HG02943 (cell line): ENCODE measurements around the gene RALGDS.
A peak's percentile ranks its signal among the peaks of the same experiment; 100 is the strongest.

Source experiments
- ATAC-seq: cut with Tn5 transposase; IDR thresholded peaks from one replicate; pipeline ENCODE4 v1.9.1; 2021; ENCODE audit warnings: mild to moderate bottlenecking, low read depth, moderate library complexity; ENCODE audit not compliant: unreplicated experiment

Gene RALGDS

DNA sequence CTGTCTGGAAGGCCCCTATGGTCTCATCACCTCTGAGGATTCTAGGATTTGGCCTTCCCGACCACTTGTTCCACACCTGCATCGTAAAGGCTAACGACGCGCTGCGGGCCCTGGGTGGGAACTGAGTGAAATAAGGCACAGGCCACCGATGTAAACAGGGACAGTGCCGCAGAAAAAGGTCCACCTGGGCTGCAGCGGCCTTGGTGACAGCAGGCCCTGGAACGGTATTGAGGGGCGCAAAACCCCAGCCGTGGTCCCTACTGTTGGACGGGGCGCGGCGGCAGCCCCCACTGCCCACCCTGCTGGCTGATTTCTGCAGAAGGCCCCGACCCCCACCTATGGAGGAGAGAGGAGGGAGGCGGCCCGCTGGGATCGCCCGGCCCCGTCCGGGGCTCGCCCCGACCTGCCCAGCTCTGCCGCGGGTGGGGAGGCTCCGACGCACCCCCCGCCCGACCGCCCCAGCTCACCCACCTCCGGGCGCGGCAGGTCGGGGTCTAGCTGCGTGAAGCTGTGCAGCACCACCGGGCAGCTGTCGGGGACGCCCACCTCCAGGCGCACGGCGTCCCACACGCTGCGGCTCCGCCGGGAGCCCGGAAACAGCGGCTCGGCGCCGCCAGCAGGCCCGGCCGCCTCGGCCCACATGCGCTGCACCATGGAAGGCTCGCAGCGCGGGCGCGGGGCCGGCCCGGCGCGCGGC lies 391 bp downstream of the RALGDS start:
- peak; percentile 4 for ATAC-seq

DNA sequence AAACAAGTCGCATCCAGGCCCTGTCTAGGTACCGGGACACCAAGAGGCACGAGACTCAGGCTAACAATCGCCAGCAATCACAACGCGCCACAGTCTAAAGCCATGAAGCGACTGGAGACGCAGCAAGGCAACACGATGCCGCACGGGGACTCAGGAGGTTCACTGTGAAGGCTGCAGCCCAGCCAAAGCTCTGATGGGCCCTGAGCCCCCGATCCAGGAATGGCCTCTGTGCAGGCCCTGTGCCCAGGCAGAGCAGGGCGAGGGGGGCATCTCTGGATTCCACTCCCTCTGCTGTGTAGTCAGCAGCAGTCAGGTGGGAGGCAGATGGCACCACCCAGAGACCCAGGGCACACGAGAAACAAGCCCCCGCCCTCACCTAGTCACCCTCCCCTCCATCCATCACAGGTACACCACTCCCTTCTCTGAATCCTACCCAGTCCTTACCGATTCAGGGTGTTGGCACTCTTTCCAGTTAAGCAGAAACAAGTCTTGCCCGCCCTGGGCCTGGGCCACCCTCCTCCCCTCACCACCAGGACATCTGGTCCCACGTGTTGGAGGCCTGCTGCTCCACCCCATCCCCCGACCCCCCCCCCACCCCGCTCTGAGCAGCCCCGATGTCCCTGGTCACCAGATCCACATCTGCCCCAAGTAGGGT lies 1.1 kb downstream of the RALGDS start:
- no peak for ATAC-seq

DNA sequence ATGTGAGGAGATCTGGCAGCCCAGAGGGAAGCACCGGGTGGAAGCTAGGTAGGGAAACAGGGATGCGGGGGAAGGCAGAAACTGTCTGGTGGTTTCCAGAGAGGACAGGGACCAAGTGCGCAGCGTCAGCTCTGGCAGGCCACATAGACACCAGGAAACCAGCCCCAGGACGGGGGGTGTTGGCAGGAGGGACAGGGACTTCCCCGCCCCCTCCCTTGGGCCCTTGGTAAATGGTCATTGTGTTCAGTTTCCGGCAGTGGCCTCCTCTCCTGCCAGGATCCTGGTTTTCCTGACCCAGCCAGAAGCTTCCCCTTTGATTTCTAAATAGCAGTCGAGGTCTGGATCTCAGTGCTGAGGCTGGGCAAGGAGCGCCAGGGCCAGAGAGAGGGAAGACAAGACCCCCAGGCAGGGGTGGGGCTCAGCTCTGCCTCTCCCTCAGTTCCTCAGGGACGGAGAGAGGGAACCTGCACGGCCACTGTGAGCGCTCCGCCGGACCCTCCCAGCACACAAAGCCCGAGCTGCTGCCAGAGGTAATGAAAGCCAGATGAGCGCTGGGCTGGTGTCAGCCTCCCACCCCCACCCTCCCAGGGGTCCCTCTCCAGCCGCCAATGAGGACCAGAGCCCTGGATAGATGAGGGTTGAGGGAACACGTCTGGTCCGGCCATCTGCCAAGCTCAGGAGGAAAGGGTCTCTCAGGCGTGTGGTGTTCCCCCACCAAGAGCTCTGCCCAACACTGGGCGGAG lies 1.8 kb downstream of the RALGDS start:
- no peak for ATAC-seq

DNA sequence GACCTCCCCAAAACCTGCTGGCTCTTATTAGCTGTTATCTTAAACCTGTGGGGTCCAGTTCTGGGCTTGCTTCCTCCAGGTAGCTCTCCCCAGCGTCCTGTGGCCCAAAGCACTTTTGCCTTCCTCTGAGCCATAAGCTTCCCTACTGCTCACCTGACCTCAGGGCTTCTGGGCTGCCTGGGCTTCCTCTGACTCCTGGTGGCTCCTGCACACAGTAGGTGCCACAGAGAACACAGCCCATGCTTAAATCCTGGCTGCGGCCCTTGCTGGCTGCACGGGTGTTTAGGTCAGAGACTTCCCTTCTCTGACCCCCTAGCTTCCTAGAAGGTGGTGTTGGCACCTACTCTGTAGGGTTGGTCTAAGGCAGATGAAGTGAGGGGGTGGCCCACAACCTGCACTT lies 2.5 kb downstream of the RALGDS start:
- no peak for ATAC-seq

DNA sequence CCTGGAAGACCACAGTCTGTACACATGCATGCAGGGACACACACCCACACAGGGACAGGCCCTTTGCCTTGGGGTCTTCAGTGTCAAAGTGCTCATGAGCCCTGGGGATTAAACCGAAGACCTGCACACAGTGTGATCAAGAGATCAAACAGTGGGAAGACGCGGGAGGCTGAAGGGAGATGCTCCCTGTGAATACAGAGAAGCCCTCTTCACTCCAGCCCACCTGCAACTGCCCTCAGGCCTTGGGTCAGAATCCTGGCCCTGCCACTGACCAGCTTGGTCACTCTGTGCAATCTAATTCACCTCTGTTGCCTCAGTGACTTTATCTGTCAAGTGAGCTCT lies 2.9 kb downstream of the RALGDS start:
- no peak for ATAC-seq

DNA sequence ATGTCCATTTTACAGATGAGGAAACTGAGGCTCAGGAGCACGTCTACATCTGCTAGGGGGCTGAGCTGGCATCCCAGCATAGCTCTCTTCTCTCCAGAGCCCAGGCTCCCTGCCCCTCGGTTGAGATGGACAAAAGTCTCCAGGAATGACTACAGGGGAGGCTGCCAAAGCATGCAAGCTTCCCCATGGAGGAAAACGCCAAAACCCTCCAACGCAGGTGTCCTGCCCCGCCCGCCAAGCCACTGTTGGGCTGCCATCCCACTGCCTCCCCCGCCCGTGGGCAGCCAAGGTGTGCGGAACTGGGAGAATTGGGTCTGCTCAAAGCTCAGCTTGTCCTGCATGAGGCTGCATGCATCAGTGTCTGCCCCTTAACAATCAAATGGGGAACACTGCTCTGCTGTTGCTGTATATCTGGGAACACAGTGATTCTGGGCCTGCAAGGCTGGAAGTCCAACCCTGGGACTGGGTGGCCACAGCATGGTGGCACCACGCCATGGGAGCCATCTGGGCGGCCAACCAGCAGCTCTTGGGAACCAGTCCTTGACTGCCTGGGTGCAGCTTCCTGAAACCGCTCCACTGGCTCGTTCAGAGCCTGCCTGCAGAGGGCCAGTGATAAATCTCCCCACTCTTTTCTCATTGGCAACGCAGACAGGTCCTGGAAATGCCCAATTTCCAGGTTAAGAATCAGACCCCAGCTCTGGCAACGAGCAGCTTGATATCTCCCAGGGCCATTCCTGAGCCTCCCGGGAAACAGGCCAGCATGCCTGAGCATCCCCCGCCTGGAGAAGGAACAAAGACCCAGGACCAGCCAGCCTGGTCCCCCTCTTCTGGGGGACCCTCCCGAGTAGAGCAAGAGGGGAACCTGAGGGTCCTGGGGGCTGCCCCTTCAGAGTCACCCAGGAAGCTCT lies 3.5 kb downstream of the RALGDS start:
- ATAC-seq: no peak

DNA sequence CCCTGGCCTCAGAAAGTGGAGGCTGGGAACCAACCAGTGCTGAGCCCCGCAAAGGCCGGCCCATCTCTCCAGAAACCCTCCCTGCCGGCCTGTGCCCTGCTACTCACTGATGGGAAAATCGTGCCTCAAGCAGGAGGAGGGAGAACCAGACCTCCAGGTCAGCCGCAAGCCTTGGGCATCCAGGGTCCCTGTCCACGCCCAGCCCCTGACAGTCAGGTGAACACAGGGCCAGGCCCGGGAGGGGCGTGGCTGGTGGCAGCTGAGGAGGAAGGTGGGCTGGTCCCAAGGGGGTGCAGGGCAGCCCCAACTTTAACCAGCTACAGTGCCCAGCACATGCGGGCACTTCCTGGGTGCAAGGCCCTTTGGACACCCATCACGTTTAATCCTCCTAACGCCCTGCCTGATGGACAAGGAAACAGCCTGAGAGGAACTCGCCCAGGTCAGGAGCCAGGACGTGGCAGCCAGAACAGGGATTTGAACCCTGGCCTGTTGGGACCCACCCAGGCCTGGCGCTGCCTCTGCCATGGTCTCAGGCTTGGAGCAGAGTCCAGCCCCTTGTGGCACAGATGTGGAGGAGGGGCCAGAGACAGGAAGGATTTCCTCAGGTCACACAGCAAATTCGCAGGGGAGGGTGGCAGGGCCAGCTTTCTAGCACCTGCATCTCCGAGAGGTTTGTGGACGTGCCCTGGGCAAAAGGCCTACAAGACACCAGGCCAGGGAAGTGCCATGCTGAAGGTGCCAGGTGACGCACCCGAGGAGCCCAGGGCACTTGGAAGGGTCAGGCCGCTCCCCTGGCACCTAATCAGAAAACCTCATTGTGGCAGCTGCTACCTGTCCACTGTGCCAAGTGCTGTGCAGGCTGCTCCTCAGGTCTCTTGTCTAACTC lies 4.5 kb downstream of the RALGDS start:
- no peak for ATAC-seq

DNA sequence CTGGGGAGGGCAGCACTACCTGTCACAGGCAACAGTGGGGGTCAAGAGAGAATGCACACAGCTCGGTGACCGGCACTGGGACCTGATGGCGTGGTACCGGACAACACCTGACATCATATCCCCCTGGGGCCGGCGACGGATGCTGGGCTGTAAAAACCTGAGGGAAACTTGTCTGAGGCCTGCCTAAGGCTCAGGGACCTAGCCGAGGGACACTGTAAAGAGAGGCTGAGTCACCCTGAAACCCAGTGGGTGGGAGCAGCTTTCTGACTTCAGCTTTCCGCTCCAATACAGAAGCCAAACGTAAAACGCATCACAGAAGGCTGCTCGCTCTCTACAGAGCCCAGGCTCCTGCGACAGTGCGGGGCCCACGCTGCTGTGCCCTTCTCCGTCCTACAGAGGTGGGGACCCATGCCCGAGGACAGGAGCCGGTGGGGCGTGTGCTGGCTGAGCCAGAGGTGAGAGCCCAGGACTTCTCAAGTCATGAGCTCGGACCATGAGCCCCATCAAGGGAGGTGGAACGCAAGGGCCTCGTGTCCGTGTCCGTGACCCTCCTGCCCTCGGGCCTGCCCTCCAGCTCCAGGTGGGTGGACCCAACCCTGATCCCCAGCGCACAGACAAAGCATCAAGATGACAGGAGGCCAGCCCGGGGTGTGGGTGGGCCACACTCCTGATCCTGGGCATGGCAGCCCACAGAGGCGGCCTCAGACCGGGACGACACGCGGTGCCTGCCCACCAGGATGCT lies 5.3 kb downstream of the RALGDS start:
- no peak for ATAC-seq

DNA sequence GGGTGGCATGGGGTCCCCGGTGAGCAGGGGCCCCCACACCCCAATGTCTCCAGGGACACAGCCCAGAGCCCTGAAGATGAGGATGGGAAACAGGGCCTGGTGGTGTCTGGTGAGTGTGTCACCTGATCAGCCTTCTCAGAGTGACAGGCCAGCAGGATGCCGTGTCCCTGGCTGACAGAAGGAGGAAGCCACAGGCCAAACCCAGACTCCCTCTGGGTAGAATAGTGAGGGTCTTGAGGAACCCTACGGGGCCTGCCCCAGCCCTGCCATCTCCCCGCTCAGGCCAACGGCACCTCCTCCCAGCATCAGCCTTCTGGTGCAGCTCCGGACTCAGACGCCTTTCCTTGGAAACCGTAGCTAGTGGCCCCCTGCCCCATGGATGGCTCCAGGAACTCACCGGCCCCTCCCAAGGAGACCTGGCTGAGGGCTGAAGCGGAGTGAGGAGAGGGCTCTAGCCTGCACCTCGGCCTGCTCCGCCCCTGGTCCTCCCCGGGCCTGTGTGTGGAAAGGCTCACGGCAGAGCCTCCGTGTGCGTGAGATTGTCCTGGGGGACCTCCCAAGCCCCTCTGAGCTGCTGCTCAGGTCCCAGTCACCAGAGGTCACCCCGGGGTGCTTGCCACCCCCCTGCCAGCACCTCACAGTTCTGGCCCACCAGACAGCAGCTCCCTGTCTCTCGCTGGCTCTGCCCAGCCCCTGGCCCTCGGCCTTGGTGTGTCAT lies 6.0 kb downstream of the RALGDS start:
- no peak for ATAC-seq

DNA sequence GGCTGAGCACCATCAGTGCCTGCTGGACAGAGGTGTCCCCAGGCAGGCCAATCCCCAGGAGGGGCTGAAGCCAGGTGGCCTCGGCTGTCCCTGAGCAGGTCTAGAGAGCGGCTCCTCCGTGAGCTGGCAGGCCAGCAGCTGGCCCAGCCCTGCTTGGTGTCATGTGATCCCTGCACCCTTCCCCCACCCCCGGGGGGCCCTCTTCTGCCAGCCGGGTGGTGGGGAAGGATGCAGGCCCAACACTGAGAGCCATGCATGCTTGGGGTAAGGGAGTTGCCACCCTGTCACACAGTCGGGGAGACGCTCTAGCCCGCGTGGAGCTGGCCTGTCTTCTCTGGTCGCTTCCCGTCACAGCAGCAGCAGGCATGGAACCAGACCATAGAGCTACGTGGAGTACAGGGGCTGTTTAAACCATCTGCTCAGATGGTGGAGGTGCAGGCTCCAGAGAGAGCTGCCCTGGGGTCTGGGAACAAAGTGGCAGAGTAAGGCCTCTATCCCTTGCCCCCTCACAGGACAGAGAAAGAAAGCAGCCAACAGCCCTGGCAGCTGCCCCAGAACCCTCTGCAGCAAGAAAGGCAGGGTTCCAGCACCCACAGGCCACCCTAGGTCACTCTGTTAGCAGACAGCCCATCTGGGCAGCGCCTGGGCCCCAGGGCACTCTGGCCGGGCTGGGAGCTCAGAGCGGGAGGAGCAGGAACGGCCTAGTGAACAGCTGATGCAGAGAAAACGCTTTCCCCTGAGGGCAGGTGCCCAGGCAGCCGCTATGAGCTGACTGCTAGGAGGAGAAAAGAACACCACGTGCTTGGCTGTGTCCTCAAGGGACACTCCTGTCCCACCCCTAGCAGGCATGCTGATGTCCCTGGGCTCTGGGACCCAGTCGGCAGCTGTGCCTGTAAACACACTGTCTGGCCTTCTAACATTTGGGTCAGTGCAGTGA lies 6.8 kb downstream of the RALGDS start:
- no peak for ATAC-seq

DNA sequence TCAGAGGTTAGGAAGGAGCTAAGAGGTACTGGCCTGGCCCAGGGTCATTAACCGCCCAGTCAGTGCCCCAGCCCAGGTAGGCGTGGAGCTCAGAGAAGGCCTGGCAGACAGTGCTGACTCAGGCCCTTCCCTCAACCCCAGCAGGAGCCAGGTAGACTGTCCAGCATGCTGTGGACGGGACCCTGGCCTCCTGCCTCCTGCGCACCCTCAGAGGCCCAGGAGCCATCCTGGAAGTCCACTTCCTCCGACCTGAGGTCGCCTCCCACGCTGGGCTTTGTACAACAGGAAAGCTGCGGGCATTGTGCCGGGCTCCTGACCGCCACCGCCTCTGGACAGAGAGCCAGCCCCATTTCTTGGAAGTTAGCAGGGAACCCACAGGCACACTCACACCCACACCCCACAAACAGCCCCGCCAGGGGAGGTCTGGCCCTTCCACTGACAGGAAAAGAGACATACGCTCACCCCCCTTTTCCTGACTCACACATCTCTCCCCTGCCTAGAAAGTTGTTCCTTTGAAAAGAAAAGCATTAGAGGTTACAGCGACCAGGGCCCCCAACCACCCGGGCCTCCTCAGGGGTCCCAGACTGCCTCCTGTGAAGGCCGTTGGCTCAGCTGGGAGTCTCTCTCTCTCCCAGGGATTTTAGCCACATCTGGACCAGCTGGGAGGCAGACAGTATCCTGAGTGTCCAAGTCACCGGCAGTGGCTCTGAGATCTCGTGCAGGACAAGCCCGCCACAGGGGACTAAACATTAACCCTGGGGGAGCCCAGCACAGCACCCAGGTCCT lies 7.7 kb downstream of the RALGDS start:
- ATAC-seq: no peak

DNA sequence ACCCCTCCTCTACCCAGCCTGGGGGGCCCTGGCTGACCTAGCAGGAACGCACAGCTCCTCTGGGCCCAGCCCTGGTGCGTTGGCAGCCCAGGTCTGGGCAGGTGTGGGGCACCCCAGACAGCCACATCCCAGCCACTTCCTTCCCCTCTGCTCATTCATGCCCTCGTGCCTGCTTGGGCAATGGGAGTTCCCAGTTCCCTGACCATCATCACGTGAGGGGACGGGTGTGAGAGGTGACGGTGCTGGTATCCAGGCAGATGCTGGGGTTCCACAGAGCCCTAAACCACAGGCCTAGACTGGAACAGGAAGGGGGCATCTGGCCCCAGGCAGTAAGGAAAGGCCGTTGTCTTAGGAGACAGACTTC lies 8.4 kb downstream of the RALGDS start:
- no peak for ATAC-seq

DNA sequence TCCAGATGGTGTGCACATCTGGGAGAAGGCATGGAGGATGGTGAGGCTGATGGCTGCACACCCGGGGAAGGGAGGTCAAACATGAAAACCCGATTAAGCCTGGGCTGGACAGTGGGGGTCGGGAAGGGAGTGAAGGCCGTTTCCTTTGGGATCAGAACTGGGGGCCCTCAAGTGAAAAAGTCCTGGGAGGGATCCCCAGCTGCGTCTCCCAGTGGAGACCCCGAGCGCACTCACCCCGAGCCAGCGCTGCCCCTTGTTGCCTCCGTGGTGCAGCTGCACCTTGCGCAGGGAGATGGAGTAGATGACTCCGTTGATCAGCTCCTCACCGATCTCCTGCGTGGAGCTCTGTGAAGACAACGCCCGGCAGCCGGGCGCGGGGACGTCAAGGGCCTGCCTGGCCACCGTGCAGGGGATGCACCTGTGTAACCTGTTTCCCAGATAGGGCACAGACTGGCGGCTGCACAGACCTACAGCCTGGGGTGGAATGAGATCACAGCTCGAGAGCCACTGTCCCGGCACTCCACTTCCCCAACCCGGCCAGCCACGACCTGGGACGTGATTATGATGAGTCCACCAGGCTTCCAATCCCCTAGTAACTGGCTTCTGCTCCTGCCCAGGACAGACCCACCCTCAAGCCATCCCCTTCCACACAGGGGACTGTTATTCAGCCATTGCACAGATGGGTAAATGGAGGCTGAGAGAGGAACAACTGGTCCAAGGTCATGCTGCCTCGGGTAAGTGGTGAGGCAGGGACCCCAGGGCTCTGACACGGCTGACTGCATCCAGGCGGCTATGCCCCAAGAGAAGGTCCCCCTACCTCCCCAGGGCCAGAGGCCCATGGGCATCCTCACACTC lies 9.0 kb downstream of the RALGDS start:
- no peak for ATAC-seq

DNA sequence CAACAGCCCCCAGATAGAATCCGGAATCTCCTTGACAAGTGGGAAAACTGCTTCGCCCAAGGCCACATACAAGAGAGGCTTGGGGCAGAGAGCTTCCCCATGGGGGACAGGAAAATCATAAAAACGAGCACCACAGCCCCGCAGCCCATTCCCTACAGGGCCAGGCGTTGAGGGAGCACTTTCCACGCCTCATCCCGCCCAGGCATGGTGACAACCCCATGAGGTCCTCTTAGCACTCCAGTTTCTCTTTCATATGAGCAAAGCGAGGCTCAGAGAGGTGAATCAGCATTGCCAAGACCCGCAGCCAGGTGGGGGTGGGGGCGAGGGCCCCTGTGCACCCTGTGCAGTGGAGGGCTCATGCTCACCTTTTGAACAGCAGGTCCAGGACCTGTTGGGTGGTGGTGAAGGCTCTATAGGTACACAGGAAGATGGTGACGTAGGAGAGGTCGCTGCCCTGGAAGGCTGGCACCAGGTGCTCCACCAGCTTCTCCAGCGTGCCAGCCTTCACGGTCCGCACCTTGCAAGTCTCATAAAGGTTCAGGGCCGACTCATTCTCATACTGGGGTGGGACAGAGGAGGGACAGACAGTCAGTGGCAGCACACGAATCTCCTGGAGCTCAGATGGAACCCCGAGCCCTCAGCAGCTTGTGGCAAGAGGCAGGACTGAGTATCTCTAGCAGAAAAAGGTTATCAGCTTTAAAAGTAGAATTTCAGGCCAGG lies 10.9 kb downstream of the RALGDS start:
- no peak for ATAC-seq
